CD4-positive, alpha-beta T cell treated with Interleukin-21 for 1 hour (primary cell): ENCODE data around the gene IVNS1ABP.
"Not testable (repeated sequence)": the region's sequence is repeated elsewhere in the genome, so short reads cannot be mapped to it uniquely, and the experiment has no call there.

Experiments
- DNase-seq: peaks from one replicate; pipeline ENCODE4 v3.0.0-alpha.2; 2020

Gene IVNS1ABP

DNA sequence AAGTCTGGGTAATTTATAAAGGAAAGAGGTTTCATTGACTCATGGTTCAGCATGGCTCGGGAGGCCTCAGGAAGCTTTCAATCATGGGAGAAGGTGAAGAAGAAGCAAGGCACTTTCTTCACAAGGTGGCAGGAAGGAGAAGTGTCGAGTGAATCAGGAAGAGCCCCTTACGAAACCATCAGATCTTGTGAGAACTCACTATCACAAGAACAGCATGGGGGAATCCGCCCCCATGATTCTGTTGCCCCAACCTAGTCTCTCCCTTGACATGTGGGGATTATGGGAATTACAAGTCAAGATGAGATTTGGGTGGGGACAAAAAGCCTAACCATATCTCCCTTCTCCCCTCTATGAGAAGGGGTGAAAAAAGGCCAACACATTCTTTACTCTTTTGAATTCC lies 11.2 kb upstream of the IVNS1ABP start:
- DNase-seq = no peak

DNA sequence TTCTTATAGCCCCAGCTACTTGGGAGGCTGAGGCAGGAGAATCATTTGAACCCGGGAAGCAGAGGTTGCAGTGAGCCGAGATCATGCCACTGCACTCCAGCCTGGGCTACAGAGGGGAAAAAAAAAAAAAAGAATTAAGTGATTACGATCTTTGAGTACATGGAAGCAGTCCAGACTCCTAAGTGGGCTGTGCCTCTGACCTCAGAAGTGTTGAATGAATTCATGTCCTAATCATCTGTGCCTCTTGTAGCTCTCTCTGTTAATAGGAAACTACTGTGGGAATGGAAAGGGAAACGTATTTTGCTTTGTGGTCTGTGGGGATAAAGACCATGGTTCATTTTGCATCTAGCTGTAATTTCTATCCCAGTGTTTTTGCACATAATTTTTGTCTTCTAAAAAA lies 8.4 kb upstream of the IVNS1ABP start:
- no peak for DNase-seq

DNA sequence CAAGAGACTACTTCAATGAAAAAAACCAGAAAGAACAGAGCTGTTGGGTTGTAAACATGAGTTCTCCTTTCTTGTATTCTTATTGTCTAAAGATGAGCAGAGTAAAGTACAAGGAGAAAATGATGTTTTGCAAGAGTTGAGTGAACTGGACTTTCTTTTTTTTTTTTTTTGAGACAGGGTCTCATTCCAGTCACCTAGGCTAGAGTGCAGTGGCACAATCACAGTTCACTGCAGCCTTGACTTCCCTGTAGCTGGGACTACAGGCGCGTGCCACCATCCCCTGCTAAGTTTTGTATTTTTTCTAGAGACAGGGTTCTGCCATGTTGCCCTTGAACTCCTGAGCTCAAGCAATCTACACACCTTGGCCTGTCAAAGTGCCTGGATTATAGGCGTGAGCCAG lies 7.1 kb upstream of the IVNS1ABP start:
- DNase-seq = no peak

DNA sequence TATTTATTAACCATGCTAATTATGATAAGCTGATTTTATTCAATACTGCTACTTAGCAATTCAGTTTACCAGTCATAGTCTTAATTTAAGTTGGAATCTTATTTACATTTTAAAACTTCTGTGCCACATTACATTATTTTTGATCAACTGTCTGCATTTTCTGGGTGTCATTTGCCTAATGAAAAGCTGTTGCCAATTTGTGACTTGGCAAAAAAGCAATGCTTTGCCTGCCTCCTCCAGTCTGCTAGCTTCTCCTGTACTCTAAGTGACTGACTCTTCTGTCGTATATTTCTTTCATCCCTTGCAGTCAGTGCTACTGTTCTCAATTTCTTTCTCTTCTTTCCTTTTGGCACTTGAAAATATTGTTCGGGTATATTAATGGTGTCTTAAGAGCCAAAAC lies 5.6 kb upstream of the IVNS1ABP start:
- DNase-seq = no peak

DNA sequence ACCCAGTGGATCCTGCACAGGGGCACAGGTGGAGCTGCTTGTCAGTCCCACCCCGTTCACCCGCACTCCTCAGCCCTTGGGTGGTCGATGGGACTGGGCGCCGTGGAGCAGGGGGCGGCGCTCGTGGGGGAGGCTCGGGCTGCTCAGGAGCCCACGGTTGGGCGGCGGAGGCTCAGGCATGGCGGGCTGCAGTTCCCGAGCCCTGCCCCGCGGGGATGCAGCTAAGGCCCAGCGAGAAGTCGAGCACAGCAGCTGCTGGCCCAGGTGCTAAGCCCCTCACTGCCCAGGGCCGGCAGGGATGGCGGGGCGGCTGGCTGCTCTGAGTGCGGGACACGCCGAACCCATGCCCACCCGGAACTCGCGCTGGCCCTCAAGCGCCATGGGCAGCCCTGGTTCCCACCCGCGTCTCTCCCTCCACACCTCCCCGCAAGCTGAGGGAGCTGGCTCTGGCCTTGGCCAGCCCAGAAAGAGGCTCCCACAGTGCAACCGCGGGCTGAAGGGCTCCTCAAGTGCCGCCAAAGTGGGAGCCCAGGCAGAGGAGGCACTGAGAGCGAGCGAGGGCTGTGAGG lies 4.7 kb upstream of the IVNS1ABP start:
- not testable (repeated sequence) for DNase-seq

DNA sequence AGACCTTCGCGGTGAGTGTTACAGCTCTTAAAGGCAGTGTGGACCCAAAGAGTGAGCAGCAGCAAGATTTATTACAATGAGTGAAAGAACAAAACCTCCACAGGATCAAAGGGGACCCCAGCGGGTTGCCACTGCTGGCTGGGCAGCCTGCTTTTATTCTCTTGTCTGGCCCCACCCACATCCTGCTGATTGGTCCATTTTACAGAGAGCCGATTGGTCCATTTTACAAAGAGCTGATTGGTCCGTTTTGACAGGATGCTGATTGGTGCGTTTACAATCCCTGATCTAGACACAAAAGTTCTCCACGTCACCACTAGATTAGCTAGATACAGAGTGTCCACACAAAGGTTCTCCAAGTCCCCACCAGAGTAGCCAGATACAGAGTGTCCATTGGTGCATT lies 4.1 kb upstream of the IVNS1ABP start:
- DNase-seq = not testable (repeated sequence)

DNA sequence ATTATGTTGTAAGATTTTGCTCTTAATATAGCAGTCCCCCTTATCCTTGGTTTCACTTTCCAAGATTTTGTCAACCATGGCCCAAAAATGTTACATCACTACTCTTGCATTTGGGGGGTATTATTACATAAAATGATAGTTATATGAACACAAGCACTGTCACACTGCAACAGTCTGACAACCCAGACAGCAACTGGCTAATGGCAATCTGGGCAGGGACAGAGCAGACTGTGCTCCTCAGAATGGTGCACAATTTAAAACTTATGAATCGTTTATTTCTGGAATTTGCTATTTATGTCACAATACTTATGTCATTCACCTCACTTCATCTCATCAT lies 2.1 kb upstream of the IVNS1ABP start:
- no peak for DNase-seq

DNA sequence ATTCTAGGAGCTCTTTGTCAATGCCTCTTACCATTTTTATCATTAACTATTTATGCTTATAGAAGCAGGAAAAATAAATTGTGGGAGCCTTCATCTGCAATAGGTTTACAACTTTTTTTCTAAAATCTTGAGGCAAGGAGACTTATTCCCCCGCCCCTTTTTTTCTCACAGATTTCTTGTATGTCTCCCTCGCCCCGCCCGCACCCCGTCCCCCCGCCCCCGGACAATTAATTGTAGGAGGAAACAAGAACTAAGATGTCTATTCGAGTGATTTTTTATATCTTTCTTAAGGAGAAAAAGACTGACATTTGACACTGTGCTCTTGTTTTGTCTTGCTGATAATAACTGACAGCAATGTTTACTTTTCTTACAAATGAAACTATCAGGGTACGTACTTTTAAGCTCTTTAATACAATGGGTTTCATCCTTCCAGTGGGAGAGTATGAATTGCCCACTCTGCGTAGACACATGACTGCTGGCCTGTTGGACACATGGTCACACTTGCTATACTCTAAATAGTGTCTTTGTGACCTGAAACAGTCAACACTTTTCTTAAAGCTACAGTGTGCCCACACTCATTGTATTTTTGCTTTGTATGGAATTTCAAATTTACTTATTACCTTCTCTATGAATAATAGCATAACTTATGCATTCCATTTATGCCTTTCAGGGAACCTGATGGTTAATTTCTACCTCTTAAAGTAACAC lies 1.5 kb upstream of the IVNS1ABP start:
- DNase-seq = no peak

DNA sequence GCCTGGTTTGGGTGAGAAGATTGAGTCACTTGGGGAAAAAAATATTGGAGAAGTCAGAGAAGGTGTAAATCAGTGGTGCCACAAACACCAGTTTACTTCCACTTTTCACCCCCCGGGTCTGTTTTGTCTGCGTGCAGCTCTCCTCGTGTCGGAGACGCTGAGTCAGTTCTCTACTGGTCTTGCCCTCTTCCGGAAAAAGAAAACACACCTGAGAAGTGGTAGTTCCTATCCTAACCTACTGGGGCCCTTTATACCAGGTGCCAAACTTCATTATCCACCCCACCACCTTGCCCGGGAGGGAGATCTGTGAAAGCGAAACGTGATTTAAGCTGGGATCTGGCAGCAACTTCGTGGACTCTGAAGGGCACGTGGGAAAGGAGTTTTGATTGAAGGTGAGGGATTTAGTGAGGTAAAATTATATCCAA lies 855 bp upstream of the IVNS1ABP start:
- DNase-seq = peak; percentile 86

DNA sequence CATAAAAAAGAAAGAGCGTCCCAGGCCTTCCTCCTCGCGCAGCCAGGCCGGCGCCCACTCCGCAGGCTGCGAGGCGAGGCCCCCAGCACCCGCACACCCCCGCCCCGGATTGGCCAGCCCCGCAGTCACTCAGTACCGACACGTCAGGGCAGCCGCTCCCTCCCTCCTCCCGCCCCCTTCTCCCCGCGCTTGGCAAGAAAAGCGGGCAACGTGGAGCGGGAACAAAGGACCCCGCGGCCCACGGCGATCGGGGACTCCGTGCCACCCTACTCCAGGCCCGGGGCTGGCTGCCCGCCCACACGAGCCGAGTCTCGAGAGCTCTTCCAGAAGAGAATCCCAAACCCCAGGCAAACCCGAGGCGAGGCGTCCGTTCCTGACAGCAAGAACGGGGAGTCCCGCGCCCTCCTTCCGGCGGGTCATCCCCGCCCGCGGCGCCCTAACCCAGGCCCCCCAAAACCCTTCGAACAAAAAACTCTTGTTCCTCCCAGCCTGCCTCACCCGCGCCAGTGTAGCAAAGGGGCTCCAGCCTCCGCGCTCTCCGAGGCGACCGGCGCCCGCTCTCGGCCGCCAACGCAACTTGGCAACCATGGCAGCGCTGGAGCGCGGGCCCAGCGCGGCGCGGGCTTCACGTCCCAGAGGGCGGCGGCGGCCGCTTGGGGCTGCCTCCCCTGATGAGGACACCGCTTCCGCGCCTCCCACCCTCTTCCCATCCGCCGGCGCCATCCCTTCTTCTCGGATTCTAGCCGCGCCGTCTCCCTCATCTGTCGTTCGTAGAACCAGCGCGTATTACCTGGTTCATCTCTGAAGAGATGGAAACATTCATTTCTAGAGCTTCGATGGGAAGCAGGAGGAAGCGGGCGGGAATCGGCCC lies 645 bp downstream of the IVNS1ABP start:
- peak; percentile 91 for DNase-seq

DNA sequence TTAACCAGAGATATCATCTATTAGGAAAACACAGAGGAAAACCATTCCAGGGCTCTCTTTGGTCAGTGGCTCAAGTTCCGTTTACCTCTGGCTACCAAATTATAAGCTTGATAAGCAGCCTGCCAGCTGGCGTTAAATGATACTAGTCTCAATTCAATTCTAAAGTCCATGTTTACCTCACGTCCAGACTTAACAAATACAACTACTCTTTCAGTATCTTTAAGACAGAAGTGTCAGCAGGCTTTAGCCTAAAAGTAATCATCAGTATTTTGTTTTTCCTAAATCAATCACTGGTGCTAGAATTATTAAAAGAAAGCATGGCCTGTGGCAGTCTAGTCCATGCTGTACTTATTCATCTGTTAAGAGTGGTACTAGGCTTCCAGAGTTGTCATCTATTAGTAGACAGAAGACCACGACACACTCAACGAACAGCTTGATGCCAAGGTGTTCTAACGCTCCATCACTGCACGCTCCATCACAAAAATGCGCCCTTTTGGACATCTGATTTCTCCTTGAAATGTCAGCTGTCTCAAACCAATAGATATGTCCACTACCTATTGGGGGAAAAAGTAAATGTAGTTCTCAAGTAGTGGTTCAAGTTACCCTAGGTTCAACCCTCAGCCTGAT lies 1.5 kb downstream of the IVNS1ABP start:
- DNase-seq = peak; percentile 32

DNA sequence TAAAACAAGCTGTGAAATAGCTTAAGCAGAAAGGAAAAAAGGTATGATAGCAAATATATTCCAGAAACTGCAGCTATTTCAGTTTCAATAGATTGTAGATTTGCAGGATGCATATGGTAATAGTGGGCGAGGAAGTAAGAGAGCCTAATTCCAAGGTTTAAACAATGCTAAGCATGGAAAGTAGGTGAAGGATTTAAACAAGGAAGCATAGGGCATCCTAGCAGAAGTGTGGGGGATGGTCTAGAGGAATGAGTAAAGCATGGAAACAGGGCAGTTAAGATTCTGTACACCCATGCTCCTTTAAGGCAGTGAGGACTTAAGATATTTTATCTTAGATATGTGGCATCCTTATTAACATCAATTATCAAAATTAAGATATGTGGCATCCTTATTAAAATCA lies 2.6 kb downstream of the IVNS1ABP start:
- DNase-seq = no peak

DNA sequence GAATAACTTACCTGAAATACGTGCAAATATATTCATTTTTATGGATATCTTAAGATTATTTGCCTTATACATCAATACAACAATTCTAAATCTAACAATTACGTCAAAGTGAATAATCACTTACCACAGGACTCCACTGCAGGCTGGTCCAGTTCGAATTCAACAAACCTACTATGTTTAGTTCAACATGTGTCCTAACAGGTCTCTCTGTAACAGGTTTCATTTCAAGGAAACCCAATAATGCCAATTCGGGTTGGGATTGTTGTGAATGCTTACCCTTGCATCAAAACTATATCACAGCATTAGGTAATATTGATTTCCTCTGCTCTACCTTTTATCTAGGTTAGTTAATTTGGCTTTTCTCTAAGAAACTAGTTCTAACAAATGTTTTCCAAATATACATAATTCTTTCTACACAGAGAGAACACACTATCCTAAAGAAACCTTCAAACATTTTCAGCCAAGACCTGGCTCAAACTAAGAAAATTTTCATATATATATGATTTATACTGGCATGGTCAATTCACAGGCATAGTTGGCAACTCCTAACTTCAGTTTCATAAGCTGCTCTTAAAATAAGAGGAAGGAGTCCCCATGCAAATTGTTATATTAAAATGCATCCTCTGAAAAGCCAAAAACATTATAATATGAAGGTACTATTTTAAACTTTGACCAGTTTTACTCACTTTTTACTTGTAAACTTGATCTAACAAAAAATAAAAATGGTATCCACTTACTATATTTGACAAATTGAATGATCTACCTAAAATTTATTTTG lies 4.5 kb downstream of the IVNS1ABP start:
- DNase-seq = no peak

DNA sequence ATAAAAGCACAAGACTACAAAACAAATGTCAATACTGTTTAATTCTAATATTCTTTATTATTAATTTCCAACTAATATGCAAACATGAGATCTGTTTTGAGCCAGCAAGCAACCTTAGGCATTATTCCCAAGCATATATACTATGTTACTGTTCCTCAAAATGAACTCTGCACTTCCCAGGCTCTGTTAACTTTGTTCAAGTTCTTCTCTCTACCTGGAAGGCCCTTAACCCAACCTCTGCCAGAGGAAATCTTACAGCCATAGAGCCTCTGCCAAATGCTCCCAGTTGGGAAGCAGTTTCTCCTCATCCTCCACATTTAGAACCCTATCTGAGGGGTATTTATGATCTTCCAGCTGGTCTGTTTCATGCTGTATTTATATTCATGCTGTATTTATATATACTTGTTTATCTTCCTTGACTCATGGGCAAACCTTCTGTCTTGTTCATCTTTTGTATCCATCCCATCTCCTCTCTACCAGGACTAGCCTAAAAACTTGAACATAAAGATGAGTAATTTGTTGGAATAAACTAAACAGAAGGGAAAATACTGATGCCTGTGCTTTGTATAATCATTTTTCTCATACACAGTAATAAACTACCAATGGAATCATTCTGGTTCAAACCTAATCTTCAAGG lies 5.3 kb downstream of the IVNS1ABP start:
- no peak for DNase-seq

DNA sequence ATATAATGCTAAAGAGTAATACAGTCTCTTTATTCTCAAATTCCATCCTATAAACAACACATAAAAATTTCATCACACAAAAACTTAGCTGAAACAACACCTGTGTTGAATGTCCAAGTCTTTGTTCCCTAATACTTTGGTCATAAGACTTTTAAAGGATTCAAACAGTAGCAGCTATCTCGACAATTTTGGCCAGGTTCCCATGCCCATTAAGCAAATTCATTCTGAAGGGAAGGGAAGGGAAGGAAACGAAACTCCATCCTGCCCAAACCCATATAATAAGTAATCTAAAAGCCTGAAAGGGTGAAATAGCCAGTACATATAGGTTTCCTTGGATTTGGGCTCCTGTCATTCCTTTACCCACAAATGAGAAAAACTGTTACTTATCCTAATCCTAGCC lies 7.5 kb downstream of the IVNS1ABP start:
- no peak for DNase-seq

DNA sequence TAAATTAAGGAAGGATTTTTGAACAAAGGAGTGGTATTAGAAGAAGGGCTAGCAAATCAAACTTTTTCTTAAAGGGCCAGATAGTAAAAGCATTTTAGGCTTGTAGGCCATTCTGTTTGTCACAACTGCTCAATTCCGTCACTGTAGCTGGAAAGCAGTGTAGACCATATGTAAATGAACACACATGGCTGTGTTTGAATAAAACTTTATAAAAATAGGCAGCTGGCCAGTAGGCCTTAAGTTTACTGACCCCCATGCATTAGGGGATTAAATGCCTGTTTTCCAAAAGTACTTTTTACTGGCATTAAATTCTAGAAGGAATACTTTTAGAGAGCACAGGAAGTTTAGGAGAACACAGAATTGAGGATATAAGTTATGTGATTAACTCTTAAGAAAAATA lies 8.9 kb downstream of the IVNS1ABP start:
- DNase-seq = no peak

DNA sequence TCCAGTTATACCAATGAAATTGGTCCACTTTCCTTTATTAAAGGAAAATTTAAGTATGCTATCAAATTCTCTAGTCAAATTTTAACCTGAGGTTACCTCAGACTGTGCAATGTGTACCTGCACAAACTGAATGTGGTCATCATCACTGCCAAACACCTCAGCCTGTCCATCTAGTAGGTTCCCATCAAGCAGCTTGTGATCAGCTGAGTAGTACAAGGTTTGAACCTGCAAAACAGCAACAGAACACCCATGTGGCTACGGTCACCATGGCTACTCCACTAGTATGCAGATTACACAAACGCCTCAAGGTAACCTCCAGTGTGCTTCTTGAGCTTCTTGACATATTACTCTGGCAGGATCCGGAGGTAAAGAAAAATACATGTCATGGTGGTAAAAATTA lies 11.6 kb downstream of the IVNS1ABP start:
- DNase-seq = no peak

DNA sequence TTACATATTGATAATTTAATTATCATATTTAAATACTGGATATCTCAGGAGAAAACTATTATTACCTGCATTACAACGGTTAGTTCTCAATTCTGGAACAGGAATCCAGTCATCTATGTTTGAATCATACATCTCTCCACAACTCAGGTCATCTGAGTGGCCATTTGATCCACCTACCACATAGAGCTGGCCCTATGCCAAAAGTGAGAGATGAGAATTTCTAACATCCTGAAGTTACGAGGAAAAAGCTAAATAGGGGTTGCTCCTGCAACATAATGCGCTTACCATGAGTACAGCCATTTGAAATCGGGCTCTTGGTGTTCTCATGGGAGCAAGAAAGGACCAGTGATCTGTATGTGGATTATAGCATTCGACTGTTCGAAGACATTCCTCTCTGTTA lies 16.9 kb downstream of the IVNS1ABP start:
- no peak for DNase-seq

DNA sequence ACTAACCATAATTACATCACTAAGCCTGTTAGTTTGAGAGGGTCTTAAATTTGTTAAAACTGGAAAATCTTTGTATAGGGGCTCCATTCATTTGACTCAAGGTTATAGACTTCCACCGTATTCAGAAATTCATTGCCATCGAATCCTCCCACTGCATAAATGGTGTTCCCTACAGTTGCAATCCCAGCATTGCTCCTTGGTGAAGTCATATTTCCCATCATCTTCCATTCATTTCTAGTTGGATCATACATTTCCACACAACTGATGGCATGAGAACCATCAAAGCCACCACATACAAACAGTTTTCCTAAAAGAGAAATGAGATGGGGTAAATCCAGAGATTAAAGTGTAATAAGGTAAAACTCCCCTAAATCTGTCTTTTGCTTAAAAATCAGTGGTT lies 19.1 kb downstream of the IVNS1ABP start:
- no peak for DNase-seq

DNA sequence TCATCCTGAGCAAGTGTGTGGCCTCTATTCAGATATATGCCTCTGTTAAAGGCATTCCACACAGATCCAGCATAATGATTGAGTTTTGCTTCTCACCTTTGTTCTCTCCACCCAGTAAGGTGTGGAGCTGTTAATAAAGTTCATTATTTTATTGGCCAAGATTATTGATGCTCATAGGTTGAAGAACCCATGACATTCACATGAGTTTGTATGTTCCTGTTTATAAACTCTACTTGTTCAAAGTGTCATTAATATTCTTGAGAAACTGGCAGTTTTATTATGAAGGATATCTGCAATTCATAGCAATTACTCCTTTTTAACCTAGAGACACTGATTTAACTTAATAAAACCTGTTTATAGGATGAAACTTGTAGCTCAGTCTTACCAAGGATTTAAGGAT lies 22.0 kb downstream of the IVNS1ABP start:
- DNase-seq = no peak

DNA sequence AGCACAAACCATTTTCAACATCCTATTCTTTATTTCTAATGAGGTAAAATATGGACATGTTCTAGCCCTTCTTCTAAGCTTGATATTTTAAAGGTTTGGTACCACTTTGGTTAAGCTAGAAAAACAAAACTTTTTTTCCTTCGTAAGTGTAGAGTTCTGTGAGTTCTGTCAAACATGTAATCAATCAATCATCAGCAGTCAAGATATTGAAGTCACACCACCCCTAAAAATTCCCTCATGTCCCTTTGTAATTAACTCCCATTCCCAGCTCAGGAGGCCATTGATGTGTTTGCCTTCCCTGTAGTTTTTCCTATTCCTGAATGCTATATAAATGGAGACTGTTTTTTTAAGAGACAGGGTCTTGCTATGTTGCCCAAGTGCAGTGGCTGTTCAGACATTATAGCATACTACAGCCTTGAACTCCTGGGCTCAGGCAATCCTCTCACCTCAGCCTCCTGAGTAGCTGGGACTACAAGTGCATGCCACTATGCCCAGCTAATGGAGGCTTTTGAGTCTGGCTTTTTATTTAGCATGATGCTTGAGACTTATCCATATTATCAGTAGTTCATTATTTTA lies 23.0 kb downstream of the IVNS1ABP start:
- no peak for DNase-seq

DNA sequence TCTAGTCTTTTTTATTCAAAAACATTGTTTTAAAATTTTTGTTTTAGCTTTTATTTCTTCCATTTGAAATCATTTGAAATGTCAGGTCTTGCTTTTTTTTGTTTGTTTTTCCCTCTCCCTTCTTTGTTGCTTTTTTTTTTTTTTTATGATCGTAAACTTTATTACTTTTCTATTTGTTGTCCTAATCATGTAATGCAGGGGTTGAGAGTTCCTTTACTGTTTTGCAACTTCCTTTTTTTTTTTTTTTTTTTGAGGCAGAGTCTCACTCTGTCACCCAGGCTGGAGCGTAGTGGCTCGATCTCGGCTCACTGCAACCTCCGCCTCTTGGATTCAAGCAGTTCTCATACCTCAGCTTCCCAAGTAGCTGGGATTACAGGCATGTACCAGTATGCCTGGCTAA lies 24.8 kb downstream of the IVNS1ABP start:
- DNase-seq = no peak
